GM21390 (cell line): ENCODE results near the gene KRTAP5-7.
"Not testable (repeated sequence)": the region's sequence is repeated elsewhere in the genome, so short reads cannot be mapped to it uniquely, and the experiment has no call there.

Experiments used
- ATAC-seq: cut with Tn5 transposase; IDR thresholded peaks from one replicate; pipeline ENCODE4 v1.9.1; 2021; ENCODE audit not compliant: unreplicated experiment

KRTAP5-7 gene, protein sequence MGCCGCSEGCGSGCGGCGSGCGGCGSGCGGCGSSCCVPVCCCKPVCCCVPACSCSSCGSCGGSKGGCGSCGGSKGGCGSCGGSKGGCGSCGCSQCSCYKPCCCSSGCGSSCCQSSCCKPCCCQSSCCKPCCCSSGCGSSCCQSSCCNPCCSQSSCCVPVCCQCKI

GRCh38 chr11:71526796-71527575 lies at the start of gene KRTAP5-7:
KRTAP5-7 (plus strand) TSS chr11:71527267; CDS start chr11:71527301, 34 bp downstream.
- not testable (repeated sequence) for ATAC-seq

- ATAC-seq = no peak
Measured at GRCh38 chr11:71477641-71478527, 49.2 kb upstream of the KRTAP5-7 start.

DNA sequence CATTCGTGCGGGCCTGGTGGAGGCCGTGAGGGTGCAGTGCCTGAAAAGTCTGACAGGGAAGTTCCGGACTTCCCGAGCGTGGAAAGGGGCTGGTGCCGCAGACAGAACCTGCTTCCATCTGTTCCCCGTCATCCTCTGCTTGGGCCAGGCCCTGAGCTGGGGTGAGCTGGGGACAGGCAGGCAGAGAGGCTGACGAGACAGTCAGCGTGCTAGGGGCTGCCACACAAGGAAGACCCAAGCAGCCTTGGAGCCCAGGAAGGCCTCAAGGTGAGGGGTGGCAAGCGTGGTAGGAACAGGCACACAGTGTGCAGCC lies 48.6 kb upstream of the KRTAP5-7 start:
- no peak for ATAC-seq

DNA sequence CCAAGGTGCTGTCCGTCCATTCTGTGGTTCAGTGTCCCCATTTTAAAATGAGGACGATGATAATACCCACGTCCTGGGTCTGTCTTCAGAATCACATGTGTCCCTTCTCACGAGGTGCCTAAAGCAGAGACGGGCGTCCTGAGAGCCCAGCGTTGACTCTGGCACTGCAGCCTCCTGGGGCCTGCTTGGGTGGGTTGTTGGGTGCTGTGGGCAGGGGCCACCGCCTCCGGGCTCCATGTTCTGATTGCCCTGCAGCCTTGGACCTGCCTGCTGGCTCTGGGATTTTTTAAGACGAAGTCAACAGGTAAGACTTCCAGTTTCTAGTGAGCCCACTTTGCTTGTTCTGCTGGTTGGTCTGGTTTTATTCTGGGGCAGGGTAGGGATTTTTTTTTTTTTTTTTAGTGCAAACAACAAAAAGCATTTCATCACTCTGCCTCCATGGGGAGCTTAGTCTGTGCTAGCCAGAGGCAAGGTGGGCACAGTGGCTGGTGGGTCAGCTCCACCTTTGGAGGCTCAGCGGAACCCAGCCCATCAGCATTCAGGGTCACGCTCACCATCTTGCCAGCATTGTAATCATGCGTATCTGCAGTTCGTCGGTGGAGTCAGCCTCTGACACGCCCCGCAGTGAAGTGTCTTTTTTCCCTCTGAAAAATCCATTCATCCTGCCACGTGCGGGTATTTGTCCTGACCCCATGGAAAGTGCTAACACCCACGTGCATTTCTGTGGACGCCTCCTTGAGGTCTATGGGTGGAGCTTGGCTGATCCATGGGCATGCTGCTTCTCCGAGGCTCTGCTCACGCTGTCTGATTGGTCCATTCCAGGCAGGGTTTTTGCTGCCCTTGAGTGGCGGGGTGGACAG lies 45.7 kb upstream of the KRTAP5-7 start:
- no peak for ATAC-seq

- ATAC-seq = no peak
Measured at GRCh38 chr11:71482216-71482615, 44.9 kb upstream of the KRTAP5-7 start.

GRCh38 chr11:71482746-71483364 lies 44.2 kb upstream of the KRTAP5-7 start:
- no peak for ATAC-seq

GRCh38 chr11:71483692-71484091 lies 43.4 kb upstream of the KRTAP5-7 start:
- ATAC-seq = no peak

DNA sequence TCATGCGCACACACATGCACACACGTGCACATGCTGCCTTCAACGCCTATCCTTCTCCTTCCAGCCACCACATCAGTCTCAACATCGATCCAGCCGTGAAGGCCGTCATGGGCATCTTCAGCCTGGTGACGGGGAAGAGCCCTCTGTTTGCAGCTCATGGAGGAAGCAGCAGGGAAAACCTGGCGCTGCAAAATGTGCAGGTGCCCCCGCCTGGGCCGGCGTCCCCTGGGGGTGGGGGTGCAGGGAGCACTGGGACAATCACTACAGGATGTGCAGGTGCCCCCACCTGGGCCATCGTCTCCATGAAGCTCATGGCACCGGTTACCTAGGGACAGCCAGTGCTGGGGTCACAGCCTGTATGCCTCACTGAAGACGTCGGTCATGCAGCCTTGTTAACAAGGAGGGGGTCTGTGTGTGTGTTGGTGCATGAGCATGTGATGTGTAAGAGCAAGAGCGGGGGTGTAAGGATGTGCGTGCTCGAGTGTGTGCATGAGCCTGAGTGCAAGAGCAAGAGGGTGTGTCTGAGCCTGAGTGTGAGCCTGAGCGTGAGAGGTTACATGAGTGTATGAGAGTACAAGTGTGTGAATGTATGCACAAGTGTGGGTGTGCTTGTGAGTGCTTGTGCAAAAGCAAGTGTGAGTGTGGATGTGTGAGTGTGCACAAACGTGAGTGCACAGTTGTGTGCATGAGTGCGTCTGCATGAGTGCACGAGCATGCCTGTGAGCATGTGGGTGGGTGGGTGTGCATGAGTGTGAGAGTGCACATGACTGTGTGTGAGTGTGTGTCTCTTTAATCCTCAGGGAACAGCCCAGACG lies 42.6 kb upstream of the KRTAP5-7 start:
- ATAC-seq = no peak

- no peak for ATAC-seq
Measured at GRCh38 chr11:71485063-71485399, 42.0 kb upstream of the KRTAP5-7 start.

- ATAC-seq = no peak
Measured at GRCh38 chr11:71485466-71485865, 41.6 kb upstream of the KRTAP5-7 start.

- no peak for ATAC-seq
Measured at GRCh38 chr11:71486320-71486719, 40.7 kb upstream of the KRTAP5-7 start.

DNA sequence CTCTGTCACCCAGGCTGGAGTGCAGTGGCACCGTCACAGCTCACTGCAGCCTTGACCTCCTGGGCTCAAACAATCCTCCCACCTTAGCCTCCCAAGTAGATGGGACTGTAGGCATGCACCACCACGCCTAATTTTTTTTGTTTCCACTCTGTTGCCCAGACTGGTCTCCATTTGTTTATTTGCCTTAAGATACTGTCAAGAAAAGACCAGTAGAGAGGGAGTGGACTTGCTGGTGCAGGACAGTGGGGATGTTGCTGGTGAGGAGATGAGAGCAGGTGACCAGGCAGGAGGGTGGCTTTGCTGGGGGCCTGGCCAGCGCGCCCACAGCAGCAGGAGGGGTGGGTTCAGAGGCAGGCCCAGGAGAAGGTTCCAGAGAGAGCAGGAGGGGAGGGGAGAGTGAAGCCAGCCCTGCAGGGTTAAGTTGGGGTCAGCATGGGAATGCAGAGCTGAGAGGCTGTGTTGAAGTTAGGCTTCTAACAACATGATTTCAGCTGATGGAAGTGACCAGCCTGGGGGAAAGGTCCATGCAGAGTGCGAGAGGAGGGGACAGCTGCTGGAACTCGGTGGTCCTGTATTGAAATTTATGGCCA lies 38.3 kb upstream of the KRTAP5-7 start:
- ATAC-seq = no peak

GRCh38 chr11:71489311-71490043 lies 37.6 kb upstream of the KRTAP5-7 start:
- ATAC-seq = no peak

GRCh38 chr11:71490044-71490730 lies 36.9 kb upstream of the KRTAP5-7 start:
- no peak for ATAC-seq

DNA sequence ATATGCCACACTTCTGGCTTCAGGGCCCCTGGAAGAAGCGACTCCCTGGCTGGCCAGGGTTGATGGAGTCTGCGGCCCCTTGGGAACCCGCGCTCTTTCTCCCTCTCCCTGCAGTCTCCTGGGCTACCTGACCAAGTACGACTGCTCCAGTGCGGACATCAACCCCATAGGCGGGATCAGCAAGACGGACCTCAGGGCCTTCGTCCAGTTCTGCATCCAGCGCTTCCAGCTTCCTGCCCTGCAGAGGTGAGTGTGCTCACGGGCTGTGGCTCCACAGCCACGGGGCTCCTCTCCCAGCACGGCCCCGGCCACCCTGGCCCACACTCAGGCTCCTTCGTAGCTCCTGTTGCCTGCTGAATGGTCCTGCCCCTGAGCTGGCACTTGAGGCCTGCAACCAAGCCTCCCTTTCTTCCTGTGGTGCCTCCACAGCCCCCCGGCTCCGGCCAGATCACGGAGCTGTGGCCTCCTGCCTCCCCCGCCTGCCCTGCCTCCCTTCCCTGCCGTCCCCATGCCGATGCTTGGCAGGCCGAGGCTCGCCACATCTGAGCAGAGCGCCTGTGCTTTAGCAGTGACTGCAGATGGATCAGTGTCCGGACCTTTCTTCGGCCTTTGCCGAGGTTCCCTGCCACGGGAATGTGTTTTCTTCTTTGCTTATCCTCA lies 36.2 kb upstream of the KRTAP5-7 start:
- no peak for ATAC-seq

- no peak for ATAC-seq
Measured at GRCh38 chr11:71491531-71491930, 35.5 kb upstream of the KRTAP5-7 start.

GRCh38 chr11:71491940-71492339 lies 35.1 kb upstream of the KRTAP5-7 start:
- no peak for ATAC-seq
